ENCODE data around the gene ZNF816. TPM values are rescaled to one million over a fixed set of nuclear protein-coding genes. Genes with fewer than 3 reads are reported as not detected.

Gene ZNF816
- total RNA-seq, 4 donors from 2014 or later = 0.91 to 7.8 (median 6.2) TPM

- Histone ChIP-seq H3K9me3 (peaks cover 0 to 28% (median 7%) of the 10 kb centered on the region in 3 donors), H3K36me3 (no peaks in the 10 kb centered on the region), H3K4me3 (no peak overlapping the region), H3K27me3 (no peaks in the 10 kb centered on the region), H3K27ac (no peak overlapping the region), H3K4me1 (no peaks in the 10 kb centered on the region)
- 63 to 67% methylated on average over 4 to 7 of the region's 7 CpGs for WGBS, 2 donors
- no peak for DNase-seq
- intact Hi-C loops (cut with DNase I) = no loop called here
- TF ChIP-seq CTCF (IDR thresholded peaks at IDR 0.05) = no peak
- TF ChIP-seq POLR2A (IDR thresholded peaks at IDR 0.05) = no peak
Measured at GRCh38 chr19:53007200-53007599, 44.5 kb upstream of the ZNF816 start.

- 70 to 84% methylated on average over 5 of the region's 5 CpGs for WGBS, 2 donors
- Histone ChIP-seq H3K27ac (no peak overlapping the region), H3K27me3 (no peaks in the 10 kb centered on the region), H3K4me3 (no peak overlapping the region), H3K36me3 (no peaks in the 10 kb centered on the region), H3K9me3 (peaks cover 0 to 7% (median 7%) of the 10 kb centered on the region in 3 donors), H3K4me1 (no peaks in the 10 kb centered on the region)
- no peak for TF ChIP-seq POLR2A (IDR thresholded peaks at IDR 0.05)
- no peak for TF ChIP-seq CTCF (IDR thresholded peaks at IDR 0.05)
- DNase-seq = no peak
- intact Hi-C loops (cut with DNase I) = no loop called here
Measured at GRCh38 chr19:53004242-53004641, 41.6 kb upstream of the ZNF816 start.

- DNase-seq = no peak
- Histone ChIP-seq H3K36me3 (no peaks in the 10 kb centered on the region), H3K9me3 (peaks cover 0 to 10% (median 0%) of the 10 kb centered on the region in 3 donors), H3K27me3 (no peaks in the 10 kb centered on the region), H3K4me3 (no peak overlapping the region), H3K27ac (no peak overlapping the region), H3K4me1 (no peaks in the 10 kb centered on the region)
- no peak for TF ChIP-seq CTCF (IDR thresholded peaks at IDR 0.05)
- no peak for TF ChIP-seq POLR2A (IDR thresholded peaks at IDR 0.05)
- 25 to 39% methylated on average over 2 of the region's 2 CpGs for WGBS, 2 donors
- intact Hi-C loops (cut with DNase I) = no loop called here
Measured at GRCh38 chr19:53002479-53002878, 39.8 kb upstream of the ZNF816 start.

- Histone ChIP-seq H3K9me3 (peaks cover 0 to 18% (median 0%) of the 10 kb centered on the region in 3 donors), H3K36me3 (no peaks in the 10 kb centered on the region), H3K27ac (no peak overlapping the region), H3K27me3 (no peaks in the 10 kb centered on the region), H3K4me3 (no peak overlapping the region), H3K4me1 (peaks cover 0 to 13% (median 3%) of the 10 kb centered on the region in 3 donors)
- intact Hi-C loops (cut with DNase I) = no loop called here
- DNase-seq = no peak
- WGBS, 2 donors = 75 to 80% methylated on average over 9 of the region's 9 CpGs
- TF ChIP-seq CTCF (IDR thresholded peaks at IDR 0.05) (no peak), POLR2A (IDR thresholded peaks at IDR 0.05) (no peak)
Measured at GRCh38 chr19:52997975-52998374, 35.3 kb upstream of the ZNF816 start.

GRCh38 chr19:52995711-52996110 is 33.0 kb upstream of the ZNF816 start:
- no peak overlapping the region for H3K4me3 ChIP-seq
- intact Hi-C loops (cut with DNase I) = no loop called here
- TF ChIP-seq POLR2A (IDR thresholded peaks at IDR 0.05) = no peak
- TF ChIP-seq CTCF (IDR thresholded peaks at IDR 0.05) = no peak
- 81 to 88% methylated on average over 6 to 7 of the region's 7 CpGs for WGBS, 2 donors
- no peak for DNase-seq
- H3K9me3 ChIP-seq = peaks cover 0 to 18% (median 0%) of the 10 kb centered on the region in 3 donors
- H3K36me3 ChIP-seq = no peaks in the 10 kb centered on the region
- H3K27ac ChIP-seq = no peak overlapping the region
- peaks cover 0 to 32% (median 11%) of the 10 kb centered on the region in 3 donors for H3K4me1 ChIP-seq
- no peaks in the 10 kb centered on the region for H3K27me3 ChIP-seq

Data from esophagus squamous epithelium (tissue), 5 donors.